GM12878 (cell line): Measurements from ENCODE around the gene FGD5. TPM values are rescaled to one million over a fixed set of nuclear protein-coding genes. Genes with fewer than 3 reads are reported as not detected.

Experiments
- ATAC-seq: fragments of 200-7000 bp; cut with Tn5 transposase; 3 replicates; pipeline ENCODE4 v1.9.1; 2020; ENCODE audit warnings: mild to moderate bottlenecking, moderate library complexity
- BruUV-seq: library from RNA; stranded (reverse); fragments of 400-500 nt; replicated peaks from 2 replicates; lab custom pipeline; 2021; lab: Mats Ljungman, UMichigan
- CTCF ChIA-PET: fragments of 300-600 bp; sonication (Branson Sonifier 250); formaldehyde crosslinking; extraction: SDS; loops from one replicate; lab custom pipeline; 2021; ENCODE audit warnings: inconsistent platforms; lab: Yijun Ruan, JAX
- POLR2A ChIA-PET: fragments of 350-600 bp; formaldehyde crosslinking; extraction: SDS; loops from one replicate; lab custom pipeline; 2021; ENCODE audit warnings: inconsistent platforms; lab: Charles Lee
- RAD21 ChIA-PET: fragments of 300-600 bp; sonication (Branson Sonifier 250); formaldehyde crosslinking; loops from one replicate; lab custom pipeline; 2023; ENCODE audit warnings: antibody characterized with exemption; ENCODE audit not compliant: unreplicated experiment; lab: Charles Lee
- SMC1A ChIA-PET: fragments of 300-600 bp; sonication (Branson Sonifier 250); formaldehyde crosslinking; loops from one replicate; lab custom pipeline; 2023; ENCODE audit not compliant: unreplicated experiment, uncharacterized antibody; lab: Charles Lee
- DNase-seq: peaks from one replicate; pipeline ENCODE4 v3.0.0-alpha.2; 2011; ENCODE audit warnings: low read depth, low spot score
- FAIRE-seq: peaks from 3 replicates; lab custom pipeline; 2011; peaks lifted over from hg19 to GRCh38; lab: Jason Lieb, UNC
- H2AFZ ChIP-seq: 2 replicates; pipeline ENCODE4 v1.6.0; 2011; ENCODE audit warnings: low read depth, low read length, control low read depth; ENCODE audit not compliant: control insufficient read depth
- H3K27ac ChIP-seq: 2 replicates; pipeline ENCODE4 v1.5.1; 2011; ENCODE audit warnings: control low read depth; ENCODE audit not compliant: control insufficient read depth, insufficient read depth
- H3K27me3 ChIP-seq, 2 experiments: replicated peaks in 1 of 2; 2 replicates each; pipeline versions ENCODE4 v1.6.0 to v1.6.1; 2011; ENCODE audit warnings: low read length in 1 of 2; ENCODE audit not compliant: control insufficient read depth in 2 of 2, insufficient read depth in 2 of 2
- H3K36me3 ChIP-seq, 2 experiments: 2 replicates each; pipeline ENCODE4 v1.5.1; 2011; ENCODE audit warnings: low read length in 1 of 2; ENCODE audit not compliant: control insufficient read depth in 2 of 2, insufficient read depth in 2 of 2
- H3K4me1 ChIP-seq: 2 replicates; pipeline ENCODE4 v1.6.1; 2011; ENCODE audit warnings: mild to moderate bottlenecking, low read length, moderate library complexity, mixed read lengths; ENCODE audit not compliant: control insufficient read depth, insufficient read depth
- H3K4me2 ChIP-seq: 2 replicates; pipeline ENCODE4 v1.6.0; 2011; ENCODE audit warnings: control low read depth; ENCODE audit not compliant: control insufficient read depth, insufficient read depth
- H3K4me3 ChIP-seq: fragments of 200-600 bp; sonication (generic); 2 replicates; pipeline ENCODE4 v1.5.1; 2016
- H3K79me2 ChIP-seq: 2 replicates; pipeline ENCODE4 v1.6.0; 2011; ENCODE audit warnings: low read length; ENCODE audit not compliant: control insufficient read depth, insufficient read depth
- H3K9ac ChIP-seq: 2 replicates; pipeline ENCODE4 v1.8.0; 2011; ENCODE audit warnings: low read length, control low read depth, mixed read lengths; ENCODE audit not compliant: control insufficient read depth, insufficient read depth
- H3K9me3 ChIP-seq: replicated peaks from 3 replicates; pipeline ENCODE4 v1.5.1; 2011; ENCODE audit warnings: mild to moderate bottlenecking, low read length; ENCODE audit not compliant: control insufficient read depth, insufficient read depth
- H4K20me1 ChIP-seq: 2 replicates; pipeline ENCODE4 v1.6.0; 2011; ENCODE audit not compliant: control insufficient read depth, insufficient read depth
- BACH1 ChIP-seq: fragments of 450-650 bp; IDR thresholded peaks from 2 replicates; pipeline ENCODE4 v1.6.1; 2017; ENCODE audit warnings: mild to moderate bottlenecking, borderline replicate concordance
- CHD4 ChIP-seq: fragments of 200-600 bp; sonication (generic); IDR thresholded peaks from 2 replicates; pipeline ENCODE4 v1.6.1; 2016; ENCODE audit warnings: mild to moderate bottlenecking
- EGR1 ChIP-seq, 2 experiments: IDR thresholded peaks; 1 replicate in 1 of 2; 2 replicates in 1 of 2; pipeline ENCODE4 v1.6.1; 2011 to 2012; ENCODE audit warnings: low read depth in 2 of 2, low read length in 2 of 2, borderline replicate concordance in 1 of 2, mild to moderate bottlenecking in 1 of 2, moderate library complexity in 1 of 2
- EZH2 ChIP-seq: IDR thresholded peaks from 2 replicates; pipeline ENCODE4 v1.6.1; 2012; ENCODE audit warnings: low read depth, mild to moderate bottlenecking, control low read depth, inconsistent platforms, low read length, borderline replicate concordance; ENCODE audit not compliant: control insufficient read depth
- IRF4 ChIP-seq: IDR thresholded peaks from 2 replicates; pipeline ENCODE4 v1.6.1; 2011; ENCODE audit warnings: low read depth, low read length
- MXI1 ChIP-seq: fragments of 150-350 bp; IDR thresholded peaks from 2 replicates; pipeline ENCODE4 v1.6.1; 2011; ENCODE audit warnings: low read depth, mild to moderate bottlenecking, inconsistent platforms, low read length, improper control_type of control experiment
- NBN ChIP-seq: fragments of 450-650 bp; IDR thresholded peaks from 2 replicates; pipeline ENCODE4 v1.6.1; 2016
- RAD21 ChIP-seq: IDR thresholded peaks from 2 replicates; pipeline ENCODE4 v1.6.1; 2011; ENCODE audit warnings: mild to moderate bottlenecking, low read depth, low read length, moderate library complexity; ENCODE audit not compliant: insufficient read depth
- RAD51 ChIP-seq: fragments of 450-650 bp; IDR thresholded peaks from 2 replicates; pipeline ENCODE4 v1.6.1; 2016; ENCODE audit warnings: moderate library complexity, mild to moderate bottlenecking, inconsistent platforms
- RB1 ChIP-seq: fragments of 450-650 bp; formaldehyde crosslinking; IDR thresholded peaks from 2 replicates; pipeline ENCODE4 v1.6.1; 2017; ENCODE audit warnings: mild to moderate bottlenecking, borderline replicate concordance
- SMAD1 ChIP-seq: fragments of 450-650 bp; IDR thresholded peaks from 2 replicates; pipeline ENCODE4 v1.6.1; 2018; ENCODE audit warnings: mild to moderate bottlenecking, low read depth; ENCODE audit not compliant: partially characterized antibody
- SMC3 ChIP-seq: IDR thresholded peaks from 2 replicates; pipeline ENCODE4 v1.6.1; 2011; ENCODE audit warnings: low read length, improper control_type of control experiment, borderline replicate concordance
- TARDBP ChIP-seq: IDR thresholded peaks from 2 replicates; pipeline ENCODE4 v1.6.1; 2016; ENCODE audit warnings: borderline replicate concordance
- TCF7 ChIP-seq: IDR thresholded peaks from 2 replicates; pipeline ENCODE4 v1.6.1; 2014; ENCODE audit warnings: antibody characterized with exemption, borderline replicate concordance
- YY1 ChIP-seq: IDR thresholded peaks from 2 replicates; pipeline ENCODE4 v1.6.1; 2011; ENCODE audit warnings: low read depth, mild to moderate bottlenecking, low read length
- ZNF207 ChIP-seq: fragments of 450-650 bp; IDR thresholded peaks from 2 replicates; pipeline ENCODE4 v1.6.1; 2014; ENCODE audit warnings: antibody characterized with exemption, mild to moderate bottlenecking, borderline replicate concordance
- WGBS: methylation state at CpG from one replicate; pipeline ENCODE4 v1.1.6; 2016; ENCODE audit warnings: low lambda C conversion rate; ENCODE audit not compliant: insufficient replicate concordance, insufficient coverage; ENCODE audit errors: missing lambda C conversion rate; 5-methylcytosine and 5-hydroxymethylcytosine counted together
- in situ Hi-C: fragments of 300-500 bp; cut with MboI; formaldehyde crosslinking; loops from 9 replicates; pipeline ENCODE4 v1.14.3; 2018; ENCODE audit warnings: mixed read lengths
- intact Hi-C: fragments of 100-400 bp; cut with micrococcal nuclease; formaldehyde crosslinking; loops from one replicate; pipeline ENCODE4 v1.14.2; 2022; ENCODE audit not compliant: unreplicated experiment
- polyA plus RNA-seq, 11 experiments: library from polyadenylated mRNA; depleted of rRNA in 4 of 11; unstranded in 6 of 11; stranded (reverse) in 5 of 11; fragments of >200 nt; fragmentation: Nextera tagmentation in 4 of 11; fragmentation: Illumina TruSeq in 1 of 11; extraction: Ambion mirVana in 4 of 11; extraction: Trizol in 1 of 11; gene quantifications; 1 replicate in 1 of 11; 2 replicates in 10 of 11; pipeline versions ENCODE4 v1.2.1 to v1.2.3, GENCODE V29; 2011 to 2016; ENCODE audit warnings: inconsistent platforms in 2 of 11, missing spikeins in 2 of 11, low read depth in 1 of 11
- total RNA-seq, 4 experiments: library from RNA; depleted of rRNA in 3 of 4; stranded (reverse); fragments of >200 nt in 3 of 4; fragmentation: Illumina TruSeq in 1 of 4; extraction: Trizol in 1 of 4; gene quantifications; 2 replicates each; pipeline versions ENCODE4 v1.2.1 to v1.2.3, GENCODE V29; 2013 to 2021
- TF ChIP-seq, protein P1 (sequence below): IDR thresholded peaks from 2 replicates; pipeline ENCODE4 v1.6.1; 2012; ENCODE audit warnings: improper control_type of control experiment, low read depth, low read length; ENCODE audit not compliant: insufficient replicate concordance

Gene FGD5
- total and polyA plus RNA-seq, 10 of the 15 experiments (the other 5 are each of a cell fraction or from before 2014, with no cell fraction given), result 0.03 to 0.13 (median 0.11) TPM; not detected in 3

DNA sequence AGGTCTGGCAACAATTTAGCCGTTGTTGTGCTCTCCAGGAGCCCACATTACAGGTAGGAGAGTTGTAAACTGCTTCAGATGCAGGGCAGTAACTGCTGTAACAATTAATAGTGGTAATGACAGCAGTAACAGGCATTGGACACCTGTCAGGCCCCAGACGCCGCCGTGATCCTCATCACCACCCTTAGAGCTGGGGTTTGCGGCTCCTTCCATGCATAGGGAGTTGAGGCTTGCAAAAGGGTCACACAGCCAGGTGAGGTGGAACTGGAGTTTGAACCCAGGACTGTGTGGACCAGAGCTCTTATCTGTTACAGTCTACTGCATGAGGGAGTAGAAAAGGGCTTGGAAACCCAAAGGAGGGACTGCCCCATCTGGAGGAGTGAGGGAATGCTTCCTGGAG is 101.8 kb downstream of the FGD5 start (continued):
- TF ChIP-seq, protein P1, sequence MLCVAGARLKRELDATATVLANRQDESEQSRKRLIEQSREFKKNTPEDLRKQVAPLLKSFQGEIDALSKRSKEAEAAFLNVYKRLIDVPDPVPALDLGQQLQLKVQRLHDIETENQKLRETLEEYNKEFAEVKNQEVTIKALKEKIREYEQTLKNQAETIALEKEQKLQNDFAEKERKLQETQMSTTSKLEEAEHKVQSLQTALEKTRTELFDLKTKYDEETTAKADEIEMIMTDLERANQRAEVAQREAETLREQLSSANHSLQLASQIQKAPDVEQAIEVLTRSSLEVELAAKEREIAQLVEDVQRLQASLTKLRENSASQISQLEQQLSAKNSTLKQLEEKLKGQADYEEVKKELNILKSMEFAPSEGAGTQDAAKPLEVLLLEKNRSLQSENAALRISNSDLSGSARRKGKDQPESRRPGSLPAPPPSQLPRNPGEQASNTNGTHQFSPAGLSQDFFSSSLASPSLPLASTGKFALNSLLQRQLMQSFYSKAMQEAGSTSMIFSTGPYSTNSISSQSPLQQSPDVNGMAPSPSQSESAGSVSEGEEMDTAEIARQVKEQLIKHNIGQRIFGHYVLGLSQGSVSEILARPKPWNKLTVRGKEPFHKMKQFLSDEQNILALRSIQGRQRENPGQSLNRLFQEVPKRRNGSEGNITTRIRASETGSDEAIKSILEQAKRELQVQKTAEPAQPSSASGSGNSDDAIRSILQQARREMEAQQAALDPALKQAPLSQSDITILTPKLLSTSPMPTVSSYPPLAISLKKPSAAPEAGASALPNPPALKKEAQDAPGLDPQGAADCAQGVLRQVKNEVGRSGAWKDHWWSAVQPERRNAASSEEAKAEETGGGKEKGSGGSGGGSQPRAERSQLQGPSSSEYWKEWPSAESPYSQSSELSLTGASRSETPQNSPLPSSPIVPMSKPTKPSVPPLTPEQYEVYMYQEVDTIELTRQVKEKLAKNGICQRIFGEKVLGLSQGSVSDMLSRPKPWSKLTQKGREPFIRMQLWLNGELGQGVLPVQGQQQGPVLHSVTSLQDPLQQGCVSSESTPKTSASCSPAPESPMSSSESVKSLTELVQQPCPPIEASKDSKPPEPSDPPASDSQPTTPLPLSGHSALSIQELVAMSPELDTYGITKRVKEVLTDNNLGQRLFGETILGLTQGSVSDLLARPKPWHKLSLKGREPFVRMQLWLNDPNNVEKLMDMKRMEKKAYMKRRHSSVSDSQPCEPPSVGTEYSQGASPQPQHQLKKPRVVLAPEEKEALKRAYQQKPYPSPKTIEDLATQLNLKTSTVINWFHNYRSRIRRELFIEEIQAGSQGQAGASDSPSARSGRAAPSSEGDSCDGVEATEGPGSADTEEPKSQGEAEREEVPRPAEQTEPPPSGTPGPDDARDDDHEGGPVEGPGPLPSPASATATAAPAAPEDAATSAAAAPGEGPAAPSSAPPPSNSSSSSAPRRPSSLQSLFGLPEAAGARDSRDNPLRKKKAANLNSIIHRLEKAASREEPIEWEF, result no peak
- TF ChIP-seq CHD4 (no peak), TCF7 (no peak), BACH1 (no peak), ZNF207 (no peak), RAD51 (no peak)

DNA sequence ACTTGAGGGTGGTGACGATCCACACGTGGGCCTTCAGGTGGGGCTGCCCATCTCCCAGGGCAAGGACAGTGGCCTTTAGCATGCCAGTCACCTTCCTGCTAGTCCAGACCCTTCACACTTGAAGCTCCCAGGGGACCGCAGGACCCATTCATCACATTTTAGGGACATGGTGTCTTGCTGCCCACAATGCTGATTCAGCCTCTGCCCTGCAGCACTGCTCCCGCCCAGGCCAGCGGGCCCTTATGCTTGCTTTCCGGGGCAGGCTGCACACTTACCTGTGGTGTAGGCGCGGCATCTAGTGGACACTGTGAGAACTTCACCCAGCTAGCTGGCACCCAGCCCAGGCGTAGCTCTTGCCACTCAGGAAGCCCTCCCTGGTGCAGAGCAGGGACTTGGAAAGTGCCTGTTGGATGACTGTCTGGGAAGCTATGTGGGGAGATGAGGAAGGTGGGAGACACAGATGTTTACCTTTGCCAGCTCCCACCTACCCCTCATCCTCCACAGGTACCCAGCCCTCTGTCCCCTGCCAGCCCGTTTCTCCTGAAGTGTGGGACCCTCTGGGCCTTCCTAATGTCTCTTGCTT is 102.4 kb downstream of the FGD5 start:
- 28% methylated on average over 10 of the region's 10 CpGs for WGBS
- Histone ChIP-seq H3K9me3 (no peaks in the 10 kb centered on the region), H2AFZ (no peak overlapping the region), H3K27me3 (no peaks in the 10 kb centered on the region), H3K4me1 (no peaks in the 10 kb centered on the region), H3K36me3 (no peaks in the 10 kb centered on the region), H4K20me1 (no peaks in the 10 kb centered on the region), H3K27ac (no peak overlapping the region), H3K79me2 (no peaks in the 10 kb centered on the region), H3K9ac (no peak overlapping the region), H3K4me3 (no peak overlapping the region), H3K4me2 (no peak overlapping the region)
- no peak for DNase-seq
- POLR2A ChIA-PET, result interaction anchor here (0.6 kb wide), 1 partner anchor 130 kb away, joined by 4 read pairs; no protein-coding TSS in a partner anchor
- RAD21 ChIA-PET, result interaction anchor here (0.6 to 4.1 kb wide), 20 partner anchors 12 to 718 kb away, joined by 3 to 47 read pairs (median 4); partner anchors contain the start of genes C3orf20, CCDC174 and RBSN
- SMC1A ChIA-PET, result interaction anchor here (0.6 to 2.4 kb wide), 22 partner anchors 9 to 412 kb away, joined by 3 to 23 read pairs (median 4); partner anchors contain the start of gene C3orf20
- FAIRE-seq, result peak; percentile 93
- CTCF ChIA-PET, result interaction anchor here (0.5 to 5.3 kb wide), 55 partner anchors 8 to 1025 kb away, joined by 3 to 46 read pairs (median 3); partner anchors contain the start of gene CCDC174
- intact Hi-C loops, result loop anchor here (1.0 to 10.0 kb wide), 7 partner anchors 130 to 719 kb away; partner anchors contain the start of gene CAPN7
- no TSS peak for BruUV-seq
- peak; percentile 97 for ATAC-seq
- in situ Hi-C loops, result loop anchor here (5.0 kb wide), 3 partner anchors 124 to 284 kb away; no protein-coding TSS in a partner anchor
- TF ChIP-seq RB1 (0 out of 2 replicates have a peak, but pooled peaks have one; percentile 71), EZH2 (no peak), NBN (0 out of 2 replicates have a peak, but pooled peaks have one; percentile 26), MXI1 (peak; percentile 21; the same call in 1 of the 2 replicates), RAD21 (peak; percentile 98), SMAD1 (peak; percentile 60), ZNF207 (peak; percentile 84; the same call in 1 of the 2 replicates), YY1 (peak; percentile 61), IRF4 (0 out of 2 replicates have a peak, but pooled peaks have one; percentile 8), EGR1 (IDR thresholded peaks at IDR 0.05; ENCODE audit: borderline replicate concordance in 1 of 2, low read depth in 2 of 2, low read length in 2 of 2) (no peak), SMC3 (peak; percentile 83), TARDBP (0 out of 2 replicates have a peak, but pooled peaks have one; percentile 50)
